ENCODE results near the gene MRPS15.

DNA sequence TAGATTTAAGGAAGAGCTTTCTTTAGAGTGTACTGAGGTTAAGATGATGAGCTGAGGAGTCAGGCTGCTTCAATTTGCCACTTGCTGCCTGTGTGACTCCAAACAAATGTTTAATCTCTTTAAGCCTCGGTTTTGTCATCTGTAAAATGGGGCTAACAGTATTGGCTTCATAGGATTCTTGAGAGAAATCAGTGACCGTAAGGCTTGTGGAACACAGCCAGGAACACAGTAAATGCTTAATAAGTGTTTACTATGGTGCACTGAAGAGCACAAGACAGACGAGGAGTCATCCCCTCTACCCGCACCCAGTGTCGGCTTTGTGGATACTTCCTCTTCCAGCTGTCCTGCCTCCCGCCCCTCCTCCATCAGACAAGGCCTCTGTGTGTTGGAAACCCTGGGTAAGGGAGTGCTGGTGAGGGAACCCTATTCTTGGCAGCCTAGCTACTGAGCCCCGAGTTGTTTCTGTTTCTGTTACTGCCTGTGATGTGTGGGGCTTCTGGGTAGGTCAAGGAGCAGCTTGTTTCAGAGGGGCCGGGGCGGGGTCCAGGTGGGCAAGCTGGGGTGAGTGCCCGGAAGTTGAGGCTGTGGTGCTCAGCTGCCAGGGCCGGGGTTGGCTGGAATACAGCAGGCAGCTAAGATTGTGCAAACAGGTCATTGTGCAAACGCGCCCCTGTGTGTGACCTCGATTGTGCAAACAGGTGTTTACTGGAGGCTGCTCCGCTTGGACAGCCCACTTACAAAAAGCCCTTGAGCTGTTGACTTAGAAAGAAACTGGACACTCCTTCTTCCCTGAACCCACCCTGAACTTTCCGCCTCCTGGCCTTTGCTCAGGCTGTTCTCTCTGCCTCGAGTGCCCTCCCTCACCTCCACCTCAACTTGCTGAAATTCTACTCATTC lies 22.5 kb upstream of the MRPS15 start:
- TF ChIP-seq, protein P1, sequence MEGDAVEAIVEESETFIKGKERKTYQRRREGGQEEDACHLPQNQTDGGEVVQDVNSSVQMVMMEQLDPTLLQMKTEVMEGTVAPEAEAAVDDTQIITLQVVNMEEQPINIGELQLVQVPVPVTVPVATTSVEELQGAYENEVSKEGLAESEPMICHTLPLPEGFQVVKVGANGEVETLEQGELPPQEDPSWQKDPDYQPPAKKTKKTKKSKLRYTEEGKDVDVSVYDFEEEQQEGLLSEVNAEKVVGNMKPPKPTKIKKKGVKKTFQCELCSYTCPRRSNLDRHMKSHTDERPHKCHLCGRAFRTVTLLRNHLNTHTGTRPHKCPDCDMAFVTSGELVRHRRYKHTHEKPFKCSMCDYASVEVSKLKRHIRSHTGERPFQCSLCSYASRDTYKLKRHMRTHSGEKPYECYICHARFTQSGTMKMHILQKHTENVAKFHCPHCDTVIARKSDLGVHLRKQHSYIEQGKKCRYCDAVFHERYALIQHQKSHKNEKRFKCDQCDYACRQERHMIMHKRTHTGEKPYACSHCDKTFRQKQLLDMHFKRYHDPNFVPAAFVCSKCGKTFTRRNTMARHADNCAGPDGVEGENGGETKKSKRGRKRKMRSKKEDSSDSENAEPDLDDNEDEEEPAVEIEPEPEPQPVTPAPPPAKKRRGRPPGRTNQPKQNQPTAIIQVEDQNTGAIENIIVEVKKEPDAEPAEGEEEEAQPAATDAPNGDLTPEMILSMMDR (conservative IDR thresholded peaks at IDR 0.05; ENCODE audit: low read depth, low read length): no peak
- no peak for TF ChIP-seq EZH2 (IDR thresholded peaks at IDR 0.05; ENCODE audit: low read length, unreplicated experiment)
- no peak for TF ChIP-seq EZH2phosphoT487 (IDR thresholded peaks at IDR 0.05; ENCODE audit: borderline replicate concordance, low read length)
